ENCODE measurements around the gene KLHDC9.
"Not testable (repeated sequence)": the region's sequence is repeated elsewhere in the genome, so short reads cannot be mapped to it uniquely, and the experiment has no call there.

The KLHDC9 gene

GRCh38 chr1:161099090-161099802 lies 1.1 kb downstream of the KLHDC9 start:
- no peak for DNase-seq

DNA sequence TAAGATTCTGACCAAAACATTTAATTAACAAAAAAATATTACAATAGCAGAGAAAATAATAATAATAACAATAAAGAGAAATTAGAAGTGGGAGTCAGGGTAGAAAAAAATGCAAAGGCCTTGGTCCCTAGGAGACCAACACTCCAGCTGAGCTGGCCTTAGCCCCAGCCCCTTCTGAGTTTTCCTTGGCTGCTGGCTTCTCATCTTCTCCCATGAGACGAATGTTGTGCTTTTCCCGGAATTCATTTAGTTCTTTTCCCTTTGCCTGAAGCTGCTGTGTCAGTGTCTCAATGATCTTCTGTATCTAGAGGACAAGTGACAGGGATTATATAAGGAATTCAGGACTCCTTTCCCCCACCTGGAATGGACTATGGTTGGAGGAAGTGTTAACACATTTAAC lies 2.4 kb downstream of the KLHDC9 start:
- no peak for DNase-seq

DNA sequence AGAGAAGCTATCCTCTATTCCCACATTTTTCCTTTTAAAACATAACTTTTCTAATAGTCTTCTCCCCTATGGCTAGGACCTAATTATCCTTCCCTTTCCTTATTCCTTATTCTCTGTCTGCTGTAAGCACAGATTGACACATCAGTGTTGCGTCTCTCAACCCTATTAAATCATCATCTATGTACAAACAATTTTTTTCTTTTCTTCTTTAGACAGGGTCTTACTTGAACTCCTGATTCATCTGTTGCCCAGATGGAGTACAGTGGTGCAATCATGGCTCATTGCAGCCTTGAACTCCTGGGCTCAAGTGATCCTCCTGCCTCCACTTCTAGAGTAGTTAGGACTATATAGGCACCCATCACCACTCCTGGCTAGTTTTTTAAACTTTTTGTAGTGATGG lies 8.3 kb downstream of the KLHDC9 start:
- DNase-seq = no peak

GRCh38 chr1:161111117-161111516 lies 13.0 kb downstream of the KLHDC9 start:
- no peak for DNase-seq

GRCh38 chr1:161111527-161111926 lies 13.4 kb downstream of the KLHDC9 start:
- DNase-seq = no peak

GRCh38 chr1:161113915-161114314 lies 15.8 kb downstream of the KLHDC9 start:
- no peak for DNase-seq

GRCh38 chr1:161114556-161114955 lies 16.4 kb downstream of the KLHDC9 start:
- no peak for DNase-seq

DNA sequence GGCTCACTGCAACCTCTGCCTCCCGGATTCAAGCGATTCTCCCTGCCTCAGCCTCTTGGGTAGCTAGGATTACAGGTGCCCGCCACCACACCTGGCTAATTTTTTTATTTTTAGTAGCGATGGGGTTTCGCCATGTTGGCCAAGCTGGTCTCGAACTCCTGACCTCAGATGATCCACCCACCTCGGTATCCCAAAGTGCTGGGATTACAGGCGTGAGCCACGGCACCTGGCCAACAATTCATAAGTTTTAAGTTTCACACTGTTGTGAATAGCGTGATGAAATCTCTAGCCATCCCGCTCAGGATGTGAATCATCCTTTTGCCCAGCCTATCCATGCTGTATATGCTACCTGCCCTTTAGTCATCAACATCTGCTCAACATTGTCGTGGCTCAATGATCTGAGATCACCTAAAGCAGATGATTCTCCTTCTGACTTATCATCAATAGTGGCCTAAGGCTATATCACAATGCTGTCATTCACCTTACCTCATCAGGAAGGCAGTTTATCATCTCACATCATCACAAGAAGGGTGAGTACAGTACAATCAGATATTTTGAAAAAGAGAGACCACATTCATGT lies 17.1 kb downstream of the KLHDC9 start:
- DNase-seq = no peak

- not testable (repeated sequence) for DNase-seq
These were observed 17.8 kb downstream of the KLHDC9 start for GRCh38 chr1:161115961-161116360.

- DNase-seq = peak; percentile 71
These were observed 19.8 kb downstream of the KLHDC9 start, which contains the start of the genes NIT1 and PFDN2 for GRCh38 chr1:161117759-161118581. Gene NIT1, plus strand, starts transcription at chr1:161118105. Its CDS starts 72 bp downstream, at chr1:161118177. Gene PFDN2, minus strand, starts transcription at chr1:161118037. Its CDS starts 11 bp downstream, at chr1:161118026.

DNA sequence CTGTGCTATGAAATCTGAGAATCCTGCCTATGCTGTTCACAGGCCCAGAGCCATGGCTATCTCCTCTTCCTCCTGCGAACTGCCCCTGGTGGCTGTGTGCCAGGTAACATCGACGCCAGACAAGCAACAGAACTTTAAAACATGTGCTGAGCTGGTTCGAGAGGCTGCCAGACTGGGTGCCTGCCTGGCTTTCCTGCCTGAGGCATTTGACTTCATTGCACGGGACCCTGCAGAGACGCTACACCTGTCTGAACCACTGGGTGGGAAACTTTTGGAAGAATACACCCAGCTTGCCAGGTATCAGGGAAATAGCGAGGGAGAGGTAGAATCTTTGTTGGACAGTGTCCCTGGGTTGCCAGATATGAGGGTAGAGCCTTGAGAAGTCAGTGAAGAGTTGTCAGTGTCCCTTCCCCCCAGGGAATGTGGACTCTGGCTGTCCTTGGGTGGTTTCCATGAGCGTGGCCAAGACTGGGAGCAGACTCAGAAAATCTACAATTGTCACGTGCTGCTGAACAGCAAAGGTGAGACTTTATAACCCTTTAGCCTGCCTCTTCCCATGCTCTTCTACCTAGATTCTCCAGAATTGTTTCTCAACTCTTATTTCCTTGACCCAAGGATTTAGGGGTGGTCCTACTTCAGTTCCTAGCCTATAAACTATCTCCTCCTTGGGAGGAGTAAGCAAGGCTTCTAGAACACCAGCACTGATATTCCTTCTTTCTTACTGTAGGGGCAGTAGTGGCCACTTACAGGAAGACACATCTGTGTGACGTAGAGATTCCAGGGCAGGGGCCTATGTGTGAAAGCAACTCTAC lies 21.1 kb downstream of the KLHDC9 start:
- no peak for DNase-seq

- no peak for DNase-seq
These were observed 23.0 kb downstream of the KLHDC9 start for GRCh38 chr1:161121042-161121650.

DNA sequence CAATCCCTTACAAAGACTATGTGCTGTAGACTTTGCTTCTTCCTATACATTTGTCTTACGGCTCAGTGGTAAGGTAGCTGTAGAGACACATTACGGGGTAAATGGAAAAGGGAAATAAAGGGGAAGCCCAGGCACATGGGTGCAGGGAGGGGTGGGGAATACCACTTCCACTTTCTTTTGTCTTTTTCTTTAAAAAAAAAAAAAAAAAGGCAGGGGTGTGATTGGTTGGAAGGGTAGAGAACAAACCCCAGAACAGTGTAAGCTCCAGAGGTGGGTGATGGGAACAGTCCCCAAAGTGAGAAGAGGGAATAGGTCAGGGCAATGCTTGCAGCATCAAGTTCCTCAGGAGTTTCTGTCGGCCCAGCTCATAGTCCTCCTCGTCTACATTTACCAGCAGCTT lies 23.7 kb downstream of the KLHDC9 start:
- no peak for DNase-seq

- DNase-seq = no peak
These were observed 24.8 kb downstream of the KLHDC9 start for GRCh38 chr1:161122967-161123366.

DNA sequence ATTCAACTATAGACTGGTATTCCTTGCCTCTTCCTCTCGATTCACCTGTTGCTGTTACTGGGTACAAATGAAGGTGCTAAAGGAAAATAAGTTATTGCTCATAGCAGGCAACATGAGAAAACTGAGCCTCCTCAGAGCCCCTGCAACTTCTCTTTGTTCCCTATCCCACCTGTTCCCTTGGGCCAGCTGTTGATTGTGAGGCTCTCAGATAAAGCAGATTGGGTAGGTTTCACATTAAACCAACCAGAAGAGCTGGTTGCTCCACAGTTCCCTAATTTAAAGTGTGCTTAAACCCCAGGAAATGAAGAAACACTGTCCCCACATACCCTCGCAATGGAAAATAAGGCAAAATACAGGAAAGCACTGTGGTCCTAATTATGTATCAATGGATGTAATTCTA lies 29.5 kb downstream of the KLHDC9 start:
- DNase-seq = no peak

- DNase-seq = no peak
These were observed 30.6 kb downstream of the KLHDC9 start for GRCh38 chr1:161128591-161129420.

GRCh38 chr1:161130266-161130665 lies 32.1 kb downstream of the KLHDC9 start:
- no peak for DNase-seq

DNA sequence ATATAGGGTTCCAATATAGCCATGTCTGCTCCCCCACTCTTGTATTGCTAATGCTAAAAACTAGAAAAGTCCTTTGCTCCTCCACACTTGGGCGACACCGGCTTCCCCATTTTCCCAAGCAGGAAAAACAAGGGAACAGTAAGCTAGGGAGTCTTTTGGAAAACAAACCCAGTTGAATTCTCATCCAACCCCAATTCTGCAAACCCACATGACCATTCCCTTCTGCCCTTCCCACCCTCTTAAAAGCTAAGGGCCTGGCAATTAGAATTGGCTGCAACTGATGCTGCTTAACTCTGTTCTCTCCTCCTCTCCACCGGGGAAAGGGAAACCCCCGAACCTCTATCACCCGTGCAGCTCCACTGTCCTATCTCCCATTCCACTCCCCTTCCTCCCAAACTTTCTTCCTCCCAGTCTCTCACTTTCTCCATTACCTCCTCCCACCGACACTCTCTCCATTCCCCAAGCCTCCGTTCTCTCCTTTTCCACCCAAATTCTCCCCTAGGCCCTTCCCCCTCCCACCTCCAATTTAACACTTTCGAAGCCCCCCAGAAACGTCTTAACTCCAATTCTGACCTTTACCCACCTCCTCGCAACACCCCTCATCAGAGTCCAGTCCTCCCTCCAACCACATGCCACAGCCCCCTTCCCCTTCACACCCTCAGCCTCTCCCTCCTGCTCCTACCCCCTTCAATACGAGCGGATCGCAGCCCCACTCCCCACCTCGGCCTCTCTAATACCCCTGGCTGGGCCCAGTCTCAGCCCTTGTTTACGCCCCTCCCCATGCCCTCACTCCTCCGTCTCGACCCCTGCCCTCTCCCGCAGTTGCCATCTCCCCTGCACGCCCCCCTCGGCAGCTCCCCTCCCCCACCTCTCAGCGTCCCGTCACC lies 33.6 kb downstream of the KLHDC9 start:
- no peak for DNase-seq

DNA sequence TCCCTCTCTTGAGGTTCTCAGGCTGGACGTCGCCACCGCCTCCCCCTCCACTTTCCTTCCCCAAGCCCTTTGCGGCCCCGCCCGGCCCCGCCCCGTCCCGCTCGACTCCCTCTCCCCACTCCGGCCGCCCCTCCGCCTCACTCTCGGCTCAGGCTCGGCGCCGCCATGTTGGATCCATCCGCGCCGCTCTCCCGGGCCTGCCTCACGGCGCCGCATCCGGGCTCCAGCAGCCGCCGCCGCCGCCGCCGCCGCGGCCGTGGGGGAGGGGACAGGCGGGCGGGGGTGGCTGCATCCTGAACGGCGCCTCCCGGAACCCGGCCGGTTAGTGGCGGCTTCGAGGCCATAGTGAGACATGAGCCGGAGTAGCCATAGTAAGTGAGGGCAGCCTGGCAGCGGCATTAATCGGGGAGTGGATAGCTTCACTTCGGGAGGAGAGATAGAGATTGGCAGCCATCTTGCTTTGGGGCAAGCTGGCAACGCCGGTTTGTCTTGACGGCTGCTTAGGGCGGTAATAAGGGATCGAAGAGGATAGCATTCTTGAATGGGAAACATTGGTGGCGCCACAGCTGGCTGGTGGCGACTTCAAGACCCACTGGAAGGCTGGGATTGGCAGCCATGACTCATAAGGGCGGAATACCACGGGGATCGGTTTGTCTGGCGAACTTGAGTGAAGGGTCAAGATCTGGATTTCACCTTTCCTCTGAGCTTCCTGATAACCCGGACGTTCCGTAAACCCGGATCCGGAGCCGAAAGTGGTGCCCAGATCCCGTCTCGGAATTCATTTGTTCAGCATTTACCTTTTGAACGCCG lies 34.5 kb downstream of the KLHDC9 start, which contains the start of gene DEDD:
TSS of gene DEDD (minus strand) at position 258 of the 810 bp plus-strand sequence. CDS start 8,205 bp downstream, outside the sequence.
- DNase-seq = peak; percentile 96
